Fibroblast of villous mesenchyme (primary cell): ENCODE results near the gene SPAG9. TPM values are rescaled to one million over a fixed set of nuclear protein-coding genes. Genes with fewer than 3 reads are reported as not detected.

ENCODE experiments used
- DNase-seq: peaks from one replicate; pipeline ENCODE4 v3.0.0-alpha.2; 2010; ENCODE audit warnings: low read depth
- H3K4me3 ChIP-seq: 2 replicates; pipeline ENCODE4 v1.5.1; 2011; ENCODE audit warnings: low read depth, mild to moderate bottlenecking, low read length
- CTCF ChIP-seq: IDR thresholded peaks from 2 replicates; pipeline ENCODE4 v1.5.1; 2012; ENCODE audit warnings: low read depth, mild to moderate bottlenecking, low read length; ENCODE audit not compliant: insufficient read depth
- total RNA-seq: library from RNA; depleted of rRNA; stranded (reverse); fragments of >200 nt; gene quantifications from 2 replicates; pipeline ENCODE4 v1.2.3, GENCODE V29; 2012

SPAG9 gene
- total RNA-seq, 1 donor: 94.6 TPM

- no peak overlapping the region for H3K4me3 ChIP-seq
Measured at GRCh38 chr17:51052235-51052634, 68.4 kb downstream of the SPAG9 start.

GRCh38 chr17:51050291-51051033 lies 70.2 kb downstream of the SPAG9 start:
- no peak for TF ChIP-seq CTCF
- no peak for DNase-seq
- no peak overlapping the region for H3K4me3 ChIP-seq

More at GRCh38 chr17:51052235-51052634, 68.4 kb downstream of the SPAG9 start:
- no peak for TF ChIP-seq CTCF
- no peak for DNase-seq

GRCh38 chr17:51046514-51047384 lies 73.9 kb downstream of the SPAG9 start:
- peak overlapping the region; percentile 30 for H3K4me3 ChIP-seq
- TF ChIP-seq CTCF: no peak
- peak; percentile 88 for DNase-seq

GRCh38 chr17:51046046-51046445 lies 74.6 kb downstream of the SPAG9 start:
- no peak for TF ChIP-seq CTCF
- H3K4me3 ChIP-seq: peak overlapping the region; percentile 30
- DNase-seq: no peak

GRCh38 chr17:51045621-51046020 lies 75.0 kb downstream of the SPAG9 start:
- H3K4me3 ChIP-seq: no peak overlapping the region
- TF ChIP-seq CTCF: no peak
- no peak for DNase-seq

GRCh38 chr17:51044976-51045375 lies 75.7 kb downstream of the SPAG9 start:
- TF ChIP-seq CTCF: no peak
- H3K4me3 ChIP-seq: no peak overlapping the region
- DNase-seq: no peak
